ENCODE results near the gene CPAMD8. TPM values are rescaled to one million over a fixed set of nuclear protein-coding genes. Genes with fewer than 3 reads are reported as not detected.
A peak's percentile ranks its signal among the peaks of the same experiment; 100 is the strongest.

Gene CPAMD8
- total and polyA plus RNA-seq, 9 of the 15 experiments (the other 6 are each of a cell fraction or from before 2014, with no cell fraction given): 0.20 to 2.1 (median 1.3) TPM

DNA sequence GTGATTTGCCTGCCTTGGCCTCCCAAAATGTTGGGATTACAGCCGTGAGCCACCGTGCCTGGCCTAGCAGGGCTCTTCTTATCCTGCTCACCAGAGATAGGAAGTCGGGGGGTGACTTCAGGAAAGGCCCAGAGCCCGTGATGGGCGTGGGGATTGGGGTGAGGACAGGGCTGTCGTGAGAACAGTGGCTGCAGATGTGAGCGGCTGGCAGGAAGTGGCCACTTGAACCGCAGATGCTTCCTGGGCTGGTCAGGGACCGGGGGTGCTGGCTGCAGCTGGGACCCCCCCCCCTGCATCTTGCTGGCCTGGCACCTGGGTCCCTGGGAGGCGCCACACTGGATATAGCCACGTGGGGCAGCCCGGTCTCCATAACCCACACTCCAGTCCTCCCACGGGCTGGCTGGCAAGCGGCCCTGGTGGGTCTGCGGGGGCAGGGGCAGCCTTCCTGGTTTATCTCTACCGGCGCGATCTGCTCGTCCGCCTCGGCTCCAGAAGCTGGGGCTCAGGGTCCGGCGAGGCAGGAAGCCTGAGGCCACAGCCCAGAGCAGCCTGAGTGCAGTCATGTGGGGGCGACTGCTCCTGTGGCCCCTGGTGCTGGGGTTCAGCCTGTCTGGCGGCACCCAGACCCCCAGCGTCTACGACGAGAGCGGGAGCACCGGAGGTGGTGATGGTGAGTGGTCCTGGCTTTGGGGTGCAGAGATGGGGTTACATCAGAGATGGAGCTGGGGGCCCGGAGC lies 137.8 kb downstream of the CPAMD8 start, which contains the start of gene F2RL3 (continued):
- TF ChIP-seq HNRNPUL1 (IDR thresholded peaks at IDR 0.05; ENCODE audit: low read length) (no peak), ZNF197 (CRISPR knock-in tag; IDR thresholded peaks at IDR 0.05; ENCODE audit: low read depth) (peak; percentile 81), PHF21A (IDR thresholded peaks at IDR 0.05; ENCODE audit: borderline replicate concordance, low read depth) (no peak), CBFA2T3 (IDR thresholded peaks at IDR 0.05) (peak; percentile 84), USF2 (CRISPR knock-in tag; IDR thresholded peaks at IDR 0.05) (peak; percentile 54), THRA (IDR thresholded peaks at IDR 0.05) (no peak), ZNF592 (IDR thresholded peaks at IDR 0.05) (peak; percentile 97), GTF3C2 (IDR thresholded peaks at IDR 0.05; ENCODE audit: borderline replicate concordance, extremely low read depth, insufficient read length) (no peak), ZNF445 (CRISPR knock-in tag; IDR thresholded peaks at IDR 0.05; ENCODE audit: low read depth) (no peak), JUN (IDR thresholded peaks at IDR 0.05; ENCODE audit: borderline replicate concordance, low read depth, low read length) (0 out of 2 replicates have a peak, but pooled peaks have one; percentile 2), JUN (CRISPR knock-in tag; IDR thresholded peaks at IDR 0.05; ENCODE audit: borderline replicate concordance) (no peak), ZNF224 (CRISPR knock-in tag; IDR thresholded peaks at IDR 0.05) (no peak), BRD9 (IDR thresholded peaks at IDR 0.05; ENCODE audit: low read depth, partially characterized antibody) (no peak), SMAD3 (CRISPR knock-in tag; conservative IDR thresholded peaks at IDR 0.05) (no peak), ZFP36 (IDR thresholded peaks at IDR 0.05; ENCODE audit: low read depth, low read length, partially characterized antibody) (no peak), EP400 (IDR thresholded peaks at IDR 0.05) (peak; percentile 83), BDP1 (IDR thresholded peaks at IDR 0.05; ENCODE audit: insufficient read depth, insufficient read length) (no peak), COPS2 (conservative IDR thresholded peaks at IDR 0.05) (no peak)
